Omental fat pad (tissue), 4 donors: ENCODE measurements around the gene TSPAN5. TPM values are rescaled to one million over a fixed set of nuclear protein-coding genes. Genes with fewer than 3 reads are reported as not detected.

Experiments
- ATAC-seq: fragments of 150-250 bp; one replicate; pipeline ENCODE4 v1.9.1; 2016; ENCODE audit warnings: mild to moderate bottlenecking, moderate library complexity; ENCODE audit not compliant: low FRiP score
- DNase-seq: peaks from one replicate; pipeline ENCODE4 v3.0.0-alpha.2; 2019; ENCODE audit warnings: low spot score
- CTCF ChIP-seq, 3 donors: fragments of 450-650 bp; IDR thresholded peaks; one replicate each; pipeline ENCODE4 v1.5.1; 2016 to 2017; ENCODE audit warnings: antibody characterized with exemption in 3 of 3, mild to moderate bottlenecking in 3 of 3, moderate library complexity in 2 of 3
- total RNA-seq, 4 donors: library from RNA; depleted of rRNA; stranded (reverse); fragments of >200 nt; gene quantifications; one replicate each; pipeline ENCODE4 v1.1.0, GENCODE V29; 2016

The TSPAN5 gene
- total RNA-seq, 4 donors from 2014 or later: 5.1 to 17.7 (median 6.9) TPM

DNA sequence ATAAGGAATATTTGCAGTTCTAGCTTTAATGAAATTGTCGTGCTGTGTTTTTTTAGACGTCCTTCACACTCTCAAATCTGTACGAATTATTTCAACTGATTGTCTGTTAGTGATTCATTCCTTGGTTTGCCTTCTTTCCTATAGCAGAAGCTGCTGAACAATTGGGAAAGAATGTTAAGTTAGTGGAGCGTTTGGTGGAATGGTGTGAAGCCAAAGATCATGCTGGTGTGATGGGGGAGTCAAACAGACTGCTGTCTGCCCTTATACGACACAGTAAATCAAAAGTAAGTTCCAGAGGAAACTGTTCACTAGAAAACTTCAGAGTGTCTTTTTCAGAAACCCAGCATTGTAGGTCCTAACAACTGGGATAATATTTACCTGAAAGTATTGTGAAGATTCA lies 237.3 kb downstream of the TSPAN5 start:
- DNase-seq (no peak), ATAC-seq (no peak)
- no peak for TF ChIP-seq CTCF (IDR thresholded peaks at IDR 0.05)
